Muscle of back (tissue), 11 donors: Measurements from ENCODE around the gene ETS1. TPM values are rescaled to one million over a fixed set of nuclear protein-coding genes. Genes with fewer than 3 reads are reported as not detected.

Source experiments
- DNase-seq, 3 donors: peaks; one replicate each; pipeline versions ENCODE4 v3.0.0 to v3.0.0-alpha.2; 2013
- polyA plus RNA-seq, 10 donors: library from polyadenylated mRNA; unstranded; fragments of 120-200 nt; gene quantifications; one replicate each; pipeline ENCODE4 v1.2.1, GENCODE V29; 2013; ENCODE audit not compliant: insufficient read length in 10 of 10

Gene ETS1
- polyA plus RNA-seq, 10 donors: 51.1 to 89.3 (median 66.6) TPM

GRCh38 chr11:128487978-128488377 lies 99.4 kb downstream of the ETS1 start:
- no peak for DNase-seq

GRCh38 chr11:128484172-128484571 lies 103.2 kb downstream of the ETS1 start:
- DNase-seq: no peak

DNA sequence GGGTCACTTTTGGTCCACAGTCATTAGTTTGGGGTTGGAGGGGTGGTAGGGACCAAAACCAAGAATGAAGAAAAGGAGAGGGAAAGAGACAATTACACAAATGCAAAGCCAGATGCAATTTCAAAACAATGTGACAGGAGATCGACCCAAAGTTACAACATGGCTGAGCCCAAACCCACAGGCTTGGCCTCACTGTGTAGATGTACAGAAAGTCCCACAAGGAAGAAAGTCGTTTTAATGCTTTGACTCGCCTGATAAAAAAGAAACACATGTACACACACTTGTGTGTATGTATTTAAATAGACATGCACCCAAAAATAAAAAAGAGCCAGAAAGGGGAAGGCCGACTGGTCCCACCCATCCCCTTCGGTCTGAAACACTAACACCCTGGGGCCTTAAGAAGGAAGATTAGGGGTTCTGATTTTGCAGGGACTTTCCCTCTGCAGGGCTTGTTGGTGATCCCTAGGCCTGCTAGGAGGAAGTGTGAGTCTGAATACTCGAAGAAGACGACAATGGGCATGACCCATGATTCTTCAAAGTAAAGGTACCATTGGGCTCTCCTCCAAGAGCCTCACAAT lies 104.1 kb downstream of the ETS1 start:
- no peak for DNase-seq

DNA sequence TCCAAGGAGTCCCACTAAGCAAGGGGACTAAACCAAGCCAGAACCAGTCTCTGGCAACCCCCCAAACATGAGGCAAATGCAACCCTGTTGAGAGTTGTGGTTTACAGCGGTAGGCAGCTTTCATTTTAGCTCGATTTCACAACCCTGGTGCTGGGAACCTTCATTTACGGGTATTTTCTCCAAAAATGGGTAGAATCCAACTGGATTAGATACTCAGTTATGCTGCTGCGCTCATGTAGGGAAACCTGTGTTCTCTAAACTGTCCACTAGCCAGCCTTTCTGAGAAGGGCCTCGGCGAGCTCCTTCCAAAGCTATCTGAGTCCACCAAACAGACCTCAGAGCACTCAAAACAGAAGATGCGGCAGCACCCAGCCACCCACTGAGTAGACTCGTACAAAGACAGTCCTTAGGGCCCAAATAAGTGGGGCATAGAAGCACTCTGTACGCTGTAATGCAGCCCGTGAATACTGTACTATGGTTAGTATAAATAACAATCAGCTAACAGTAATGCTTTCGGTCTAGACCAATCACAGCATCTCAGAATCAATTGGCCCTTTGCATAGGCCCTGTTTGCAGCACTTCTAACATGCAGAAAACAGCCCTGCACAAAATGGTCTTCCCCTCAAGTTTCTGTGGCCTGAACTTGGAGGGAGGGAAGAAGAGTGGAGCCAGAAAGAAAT lies 104.7 kb downstream of the ETS1 start:
- DNase-seq: no peak

GRCh38 chr11:128482092-128482491 lies 105.3 kb downstream of the ETS1 start:
- DNase-seq: no peak

DNA sequence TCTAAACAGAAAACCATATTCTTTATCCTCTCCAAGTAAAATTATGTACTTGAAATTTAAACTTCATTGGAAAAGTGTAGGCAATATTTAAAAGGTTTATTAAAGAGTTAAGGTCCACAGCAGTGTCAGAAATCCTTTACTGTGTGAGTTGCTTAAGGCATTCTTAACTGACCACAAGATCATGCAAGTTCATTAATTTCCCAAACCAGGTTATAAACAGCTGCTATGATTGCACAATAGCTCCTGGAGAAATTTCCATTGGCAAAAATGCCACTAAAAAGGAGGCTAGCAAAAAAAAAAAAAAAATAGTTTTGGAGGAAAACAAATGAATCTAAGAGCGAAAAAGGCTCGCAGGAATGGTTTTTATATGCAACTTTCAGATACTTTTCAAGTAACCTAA lies 106.2 kb downstream of the ETS1 start:
- DNase-seq: peak in 1 of 3 donors; percentile 49

DNA sequence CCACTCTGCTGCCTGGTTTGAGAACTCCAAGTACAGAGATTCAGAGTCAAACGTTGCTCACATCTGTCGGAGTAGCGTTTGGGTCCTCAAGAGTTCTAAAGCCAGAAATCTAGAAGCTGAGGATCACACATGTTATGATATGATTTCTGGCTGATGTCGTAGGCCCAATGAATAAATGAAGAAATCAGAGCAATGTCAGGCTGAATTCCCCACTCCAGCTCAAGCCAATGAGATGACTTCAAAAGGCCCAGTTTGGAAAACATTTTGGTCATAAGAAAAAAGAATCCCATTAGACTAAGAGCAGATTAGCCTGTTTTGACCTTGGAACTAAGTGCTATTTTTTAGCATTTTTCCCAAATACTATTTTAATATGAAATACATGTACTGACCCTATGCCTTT lies 106.7 kb downstream of the ETS1 start:
- DNase-seq: no peak

GRCh38 chr11:128480066-128480465 lies 107.3 kb downstream of the ETS1 start:
- DNase-seq: no peak

DNA sequence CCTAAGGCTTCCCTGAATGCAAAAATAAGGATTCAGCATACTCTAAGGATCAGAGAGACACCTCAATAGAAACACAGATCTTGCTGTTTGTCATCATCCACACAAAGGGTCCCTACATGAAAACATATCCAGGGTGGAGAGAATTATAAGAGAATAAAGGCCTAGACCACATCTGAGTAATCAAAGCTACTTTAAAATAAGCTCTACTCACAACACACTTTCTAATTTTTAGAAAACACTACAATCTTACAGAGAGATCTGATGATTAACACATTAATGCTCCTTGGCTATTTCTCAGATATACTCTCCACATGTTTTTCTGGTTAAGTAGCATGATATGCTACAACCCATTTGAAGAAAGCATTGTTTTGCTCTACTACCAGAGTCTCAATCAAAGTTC lies 108.2 kb downstream of the ETS1 start:
- DNase-seq: no peak

DNA sequence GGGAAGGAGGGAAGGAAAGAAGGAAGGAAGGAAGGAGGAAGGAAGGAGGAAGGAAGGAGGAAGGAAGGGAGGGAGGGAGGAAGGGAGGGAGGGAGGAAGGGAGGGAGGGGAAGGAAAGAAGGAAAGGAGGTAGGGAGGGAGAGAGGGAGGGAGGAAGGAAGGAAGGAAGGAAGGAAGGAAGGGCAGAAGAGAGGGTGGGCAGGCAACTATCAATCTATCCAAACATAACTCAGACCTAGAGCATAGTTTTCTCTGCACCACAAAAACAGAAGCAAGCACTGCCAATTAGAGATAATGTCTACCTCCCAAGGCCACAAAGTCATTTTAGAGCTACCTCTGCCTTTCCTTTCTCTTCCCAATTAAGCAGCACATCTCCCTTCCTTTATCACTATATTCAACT lies 109.1 kb downstream of the ETS1 start:
- no peak for DNase-seq

GRCh38 chr11:128477811-128478210 lies 109.5 kb downstream of the ETS1 start:
- no peak for DNase-seq

GRCh38 chr11:128477278-128477677 lies 110.1 kb downstream of the ETS1 start:
- no peak for DNase-seq

DNA sequence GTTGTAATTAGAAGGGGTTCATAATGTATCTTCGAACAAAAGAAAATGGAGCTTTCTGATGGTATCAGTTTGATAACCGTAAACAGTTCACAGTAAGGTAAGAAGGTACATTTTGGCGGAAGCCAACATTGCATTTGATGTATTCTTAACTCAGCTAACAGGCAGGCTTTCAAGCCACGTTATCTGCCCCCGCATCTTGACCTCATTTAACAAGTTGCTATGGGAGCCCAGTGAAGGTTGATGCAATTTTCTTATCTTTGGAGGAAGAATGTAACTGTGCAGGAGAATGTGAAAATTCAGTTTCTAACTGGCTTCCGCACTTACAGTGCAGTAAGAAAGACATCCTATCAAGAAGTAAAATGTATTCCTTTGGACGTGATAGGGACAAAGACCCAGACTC lies 110.6 kb downstream of the ETS1 start:
- no peak for DNase-seq

DNA sequence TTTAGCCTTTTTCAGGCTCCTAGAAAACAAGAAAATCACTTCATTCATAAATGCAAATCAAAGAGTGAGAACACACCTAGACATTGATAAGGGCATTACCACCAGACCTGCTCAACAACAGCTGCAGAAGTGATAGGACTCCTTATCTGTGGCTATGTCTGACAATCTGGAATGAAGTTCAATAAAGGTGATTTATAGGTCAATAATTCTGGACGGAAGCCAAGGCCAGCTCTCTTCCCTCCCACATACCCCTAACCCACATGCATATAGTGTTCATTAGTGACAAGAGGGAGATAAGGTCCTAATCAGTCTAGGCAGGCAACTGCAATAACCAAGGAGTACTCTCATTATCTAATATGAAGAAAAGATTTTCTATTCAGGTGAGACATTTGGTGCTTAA lies 111.3 kb downstream of the ETS1 start:
- DNase-seq: no peak

DNA sequence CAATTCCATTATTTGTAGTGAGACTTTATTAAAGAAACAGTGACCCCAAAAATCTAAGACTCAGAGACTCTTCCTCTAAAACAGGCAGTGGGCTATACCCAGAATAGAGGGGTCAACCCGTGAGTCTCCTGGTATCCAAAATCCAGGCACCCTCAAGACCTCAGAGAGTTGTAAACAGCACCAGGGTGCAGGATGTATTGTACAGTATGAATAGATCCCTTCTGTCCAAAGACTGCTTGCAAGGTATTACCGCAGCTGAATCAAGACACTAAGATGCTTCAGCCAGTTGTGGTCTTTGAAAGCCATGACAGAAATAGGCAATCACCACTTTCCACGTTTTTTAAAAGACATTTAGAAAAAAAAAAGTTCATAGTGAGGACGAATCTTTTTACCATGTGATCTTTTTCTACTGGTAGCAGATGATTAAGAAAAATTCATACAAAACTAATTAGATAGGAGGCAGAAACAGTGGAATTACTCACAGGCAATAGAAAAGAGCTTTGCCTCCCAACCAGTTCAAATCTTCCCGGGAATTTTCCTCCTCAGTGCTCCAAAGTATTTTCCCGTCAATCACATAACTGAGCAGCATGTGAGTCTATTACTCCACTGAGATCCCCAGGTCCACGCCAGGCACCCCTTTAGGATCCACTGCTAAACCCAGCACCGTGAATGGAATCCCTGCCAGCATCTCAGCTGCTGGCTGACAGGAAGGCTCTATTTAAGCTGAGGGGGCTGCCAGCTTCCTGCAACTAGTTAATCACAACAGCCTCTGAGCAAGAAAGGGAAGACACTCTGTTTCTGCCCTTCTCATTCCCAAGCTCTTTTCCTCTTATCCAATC lies 113.1 kb downstream of the ETS1 start:
- no peak for DNase-seq

DNA sequence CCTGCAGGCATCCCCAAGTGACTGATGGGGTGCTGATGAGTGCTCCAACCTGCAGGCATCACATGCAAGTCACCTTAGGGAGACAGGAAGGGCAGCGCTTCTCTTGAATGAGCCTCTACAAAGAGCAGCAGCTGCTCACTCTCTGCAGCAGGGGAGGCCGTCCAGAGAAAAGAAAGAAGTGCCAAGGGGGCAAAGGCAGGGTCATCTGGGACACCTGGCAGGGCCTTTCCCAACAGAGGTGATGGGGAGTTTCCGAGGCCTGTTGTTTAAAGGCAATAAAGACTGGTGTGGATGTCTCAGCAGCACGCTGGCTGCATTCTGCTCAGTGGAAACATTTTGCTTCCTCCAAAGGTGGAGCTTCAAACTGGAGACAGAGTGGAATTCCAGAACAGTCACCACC lies 113.7 kb downstream of the ETS1 start:
- DNase-seq: peak in 2 of 3 donors; percentile 56 to 64

- DNase-seq: no peak
Observed at GRCh38 chr11:128472128-128473089, 114.9 kb downstream of the ETS1 start.

DNA sequence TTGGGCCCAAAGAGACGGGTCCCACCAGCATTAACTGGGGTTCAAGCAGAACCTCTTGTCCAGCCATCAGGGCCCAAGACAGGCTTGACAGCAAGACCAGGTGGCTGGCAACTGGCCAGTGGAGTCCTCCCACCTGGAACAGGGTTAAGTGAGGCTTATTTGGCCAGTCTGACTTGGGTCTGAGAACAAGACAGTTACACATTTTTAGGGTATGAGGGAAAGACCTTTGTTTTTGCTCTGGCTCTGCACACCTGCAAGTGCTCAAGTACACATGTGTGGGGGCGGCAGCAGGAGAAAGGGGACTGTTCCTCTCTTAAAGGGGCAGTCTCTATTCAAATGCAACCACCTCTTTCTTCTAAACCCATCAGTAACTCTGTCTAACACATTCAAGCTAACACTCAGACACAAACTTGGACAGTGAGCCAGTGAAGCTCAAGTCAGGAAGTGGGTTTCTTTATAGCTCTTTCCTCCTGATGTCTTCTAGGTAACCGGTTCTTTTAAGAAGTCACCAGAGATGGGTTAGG lies 116.2 kb downstream of the ETS1 start:
- DNase-seq: no peak

GRCh38 chr11:128470081-128470480 lies 117.3 kb downstream of the ETS1 start:
- DNase-seq: no peak

- DNase-seq: no peak
Observed at GRCh38 chr11:128469220-128469619, 118.1 kb downstream of the ETS1 start.

GRCh38 chr11:128468111-128468510 lies 119.2 kb downstream of the ETS1 start:
- DNase-seq: no peak
